HEK293 (cell line): ENCODE measurements around the gene AP1G2.
A peak's percentile ranks its signal among the peaks of the same experiment; 100 is the strongest.

ENCODE experiments used
- CTCF ChIA-PET: fragments of 350-600 bp; formaldehyde crosslinking; extraction: SDS; loops from one replicate; lab custom pipeline; 2021; ENCODE audit warnings: antibody characterized with exemption; lab: Yijun Ruan, JAX
- POLR2A ChIA-PET: fragments of 300-600 bp; formaldehyde crosslinking; extraction: SDS; loops from one replicate; lab custom pipeline; 2020; ENCODE audit warnings: antibody characterized with exemption, inconsistent platforms; lab: Yijun Ruan, JAX
- H3K27ac ChIP-seq: fragments of 200-500 bp; sonication (Bioruptor generic); 2 replicates; pipeline ENCODE4 v1.5.1; 2014; ENCODE audit warnings: low read depth, low read length, control low read depth, inconsistent platforms; ENCODE audit errors: extremely low read depth
- H3K36me3 ChIP-seq, 2 experiments: fragments of 200-500 bp in 1 of 2; sonication (Bioruptor generic) in 1 of 2; 1 replicate in 1 of 2; 2 replicates in 1 of 2; pipeline ENCODE4 v1.5.1; 2014 to 2017; ENCODE audit warnings: inconsistent platforms in 2 of 2, low read length in 2 of 2; ENCODE audit not compliant: control insufficient read depth in 2 of 2, insufficient read depth in 1 of 2
- H3K4me1 ChIP-seq: fragments of 200-500 bp; sonication (Bioruptor generic); 2 replicates; pipeline ENCODE4 v1.5.1; 2014; ENCODE audit warnings: mild to moderate bottlenecking, low read length, inconsistent platforms; ENCODE audit not compliant: control insufficient read depth, insufficient read depth
- H3K4me3 ChIP-seq: 2 replicates; pipeline ENCODE4 v1.5.1; 2011; ENCODE audit warnings: low read depth, mild to moderate bottlenecking, control low read depth, low read length, moderate library complexity
- H3K9me3 ChIP-seq: fragments of 200-500 bp; sonication (Bioruptor generic); 2 replicates; pipeline ENCODE4 v1.5.1; 2014; ENCODE audit warnings: low read depth, low read length, inconsistent platforms; ENCODE audit not compliant: control insufficient read depth, insufficient read depth
- ELK4 ChIP-seq: IDR thresholded peaks from 2 replicates; pipeline ENCODE4 v1.6.1; 2011; ENCODE audit warnings: mild to moderate bottlenecking, low read depth, low read length, borderline replicate concordance
- GLIS1 ChIP-seq: fragments of 450-650 bp; formaldehyde crosslinking; IDR thresholded peaks from 2 replicates; pipeline ENCODE4 v1.5.1; 2016; ENCODE audit warnings: missing biosample characterization, missing genetic modification characterization
- KLF1 ChIP-seq: fragments of 450-650 bp; formaldehyde crosslinking; IDR thresholded peaks from 2 replicates; pipeline ENCODE4 v1.5.1; 2016; ENCODE audit warnings: missing biosample characterization, missing genetic modification characterization
- KLF10 ChIP-seq: fragments of 450-650 bp; IDR thresholded peaks from 2 replicates; pipeline ENCODE4 v1.5.1; 2018; ENCODE audit warnings: missing biosample characterization, mild to moderate bottlenecking, missing genetic modification characterization
- KLF9 ChIP-seq: fragments of 450-650 bp; formaldehyde crosslinking; IDR thresholded peaks from 2 replicates; pipeline ENCODE4 v1.5.1; 2016; ENCODE audit warnings: missing biosample characterization, missing genetic modification characterization, low read depth
- OVOL3 ChIP-seq: fragments of 450-650 bp; formaldehyde crosslinking; IDR thresholded peaks from 2 replicates; pipeline ENCODE4 v1.5.1; 2016; ENCODE audit warnings: missing biosample characterization, missing genetic modification characterization
- PATZ1 ChIP-seq: fragments of 450-650 bp; formaldehyde crosslinking; IDR thresholded peaks from 2 replicates; pipeline ENCODE4 v1.5.1; 2016; ENCODE audit warnings: missing biosample characterization, missing genetic modification characterization
- RBAK ChIP-seq: fragments of 450-650 bp; formaldehyde crosslinking; IDR thresholded peaks from 2 replicates; pipeline ENCODE4 v1.5.1; 2016; ENCODE audit warnings: missing biosample characterization, missing genetic modification characterization
- SP7 ChIP-seq: fragments of 450-650 bp; formaldehyde crosslinking; IDR thresholded peaks from 2 replicates; pipeline ENCODE4 v1.5.1; 2016; ENCODE audit warnings: missing biosample characterization, missing genetic modification characterization
- YY1 ChIP-seq: fragments of 450-650 bp; formaldehyde crosslinking; IDR thresholded peaks from 2 replicates; pipeline ENCODE4 v1.5.1; 2018; ENCODE audit warnings: missing biosample characterization, missing genetic modification characterization
- ZEB2 ChIP-seq: fragments of 450-650 bp; formaldehyde crosslinking; IDR thresholded peaks from 2 replicates; pipeline ENCODE4 v1.5.1; 2016; ENCODE audit warnings: missing biosample characterization, missing genetic modification characterization
- ZNF155 ChIP-seq: fragments of 450-650 bp; formaldehyde crosslinking; IDR thresholded peaks from 2 replicates; pipeline ENCODE4 v1.5.1; 2016; ENCODE audit warnings: missing biosample characterization, missing genetic modification characterization
- ZNF16 ChIP-seq: fragments of 450-650 bp; formaldehyde crosslinking; IDR thresholded peaks from 2 replicates; pipeline ENCODE4 v1.5.1; 2016; ENCODE audit warnings: low read depth, missing biosample characterization, missing genetic modification characterization
- ZNF174 ChIP-seq: fragments of 450-650 bp; formaldehyde crosslinking; IDR thresholded peaks from 2 replicates; pipeline ENCODE4 v1.5.0; 2017; ENCODE audit warnings: missing biosample characterization, mild to moderate bottlenecking, missing genetic modification characterization
- ZNF398 ChIP-seq: fragments of 450-650 bp; formaldehyde crosslinking; IDR thresholded peaks from 2 replicates; pipeline ENCODE4 v1.5.1; 2017; ENCODE audit warnings: missing biosample characterization, missing genetic modification characterization
- ZNF433 ChIP-seq: fragments of 450-650 bp; formaldehyde crosslinking; IDR thresholded peaks from 2 replicates; pipeline ENCODE4 v1.5.1; 2016; ENCODE audit warnings: missing biosample characterization, missing genetic modification characterization, low read depth
- ZNF513 ChIP-seq: fragments of 450-650 bp; IDR thresholded peaks from 2 replicates; pipeline ENCODE4 v1.5.1; 2018; ENCODE audit warnings: missing biosample characterization, missing genetic modification characterization
- ZNF549 ChIP-seq: fragments of 450-650 bp; IDR thresholded peaks from 2 replicates; pipeline ENCODE4 v1.5.1; 2018; ENCODE audit warnings: missing biosample characterization, missing genetic modification characterization, mild to moderate bottlenecking, inconsistent platforms, moderate library complexity
- ZNF629 ChIP-seq: fragments of 450-650 bp; formaldehyde crosslinking; IDR thresholded peaks from 2 replicates; pipeline ENCODE4 v1.5.1; 2017; ENCODE audit warnings: missing biosample characterization, missing genetic modification characterization
- ZNF654 ChIP-seq: fragments of 450-650 bp; formaldehyde crosslinking; IDR thresholded peaks from 2 replicates; pipeline ENCODE4 v1.5.1; 2016; ENCODE audit warnings: low read depth, missing biosample characterization, missing genetic modification characterization
- ZNF658 ChIP-seq: fragments of 450-650 bp; formaldehyde crosslinking; IDR thresholded peaks from 2 replicates; pipeline ENCODE4; 2016; ENCODE audit warnings: missing biosample characterization, missing genetic modification characterization
- ZNF776 ChIP-seq: fragments of 450-650 bp; formaldehyde crosslinking; IDR thresholded peaks from 2 replicates; pipeline ENCODE4 v1.5.0; 2017; ENCODE audit warnings: missing biosample characterization, missing genetic modification characterization, borderline replicate concordance
- ZNF843 ChIP-seq: fragments of 450-650 bp; formaldehyde crosslinking; IDR thresholded peaks from 2 replicates; pipeline ENCODE4 v1.5.1; 2016; ENCODE audit warnings: missing biosample characterization, missing genetic modification characterization
- ZSCAN30 ChIP-seq: fragments of 450-650 bp; IDR thresholded peaks from 2 replicates; pipeline ENCODE4 v1.5.1; 2018; ENCODE audit warnings: missing biosample characterization, mild to moderate bottlenecking, missing genetic modification characterization, moderate library complexity
- ZSCAN5A ChIP-seq: fragments of 450-650 bp; formaldehyde crosslinking; IDR thresholded peaks from 2 replicates; pipeline ENCODE4 v1.5.1; 2016; ENCODE audit warnings: missing biosample characterization, missing genetic modification characterization
- ZXDB ChIP-seq: fragments of 450-650 bp; formaldehyde crosslinking; IDR thresholded peaks from 2 replicates; pipeline ENCODE4 v1.5.1; 2016; ENCODE audit warnings: missing biosample characterization, missing genetic modification characterization

The AP1G2 gene

GRCh38 chr14:23538785-23539184 lies 28.8 kb downstream of the AP1G2 start:
- CTCF ChIA-PET, result interaction anchor here (0.6 to 3.2 kb wide), 18 partner anchors 9 to 1315 kb away, joined by 3 to 21 read pairs (median 5); no protein-coding TSS in a partner anchor
- Histone ChIP-seq H3K27ac (no peak overlapping the region), H3K9me3 (no peaks in the 10 kb centered on the region), H3K36me3 (peaks cover 0 to 12% of the 10 kb centered on the region in 2 experiments; a peak in 2 of 3 replicates)
- peak; percentile 45; the same call in 1 of the 2 replicates for TF ChIP-seq ZNF513 (tag by site-specific recombination)
- no peak for TF ChIP-seq ELK4
- TF ChIP-seq PATZ1 (tag by site-specific recombination), result 0 out of 2 replicates have a peak, but pooled peaks have one; percentile 12
- no peak for TF ChIP-seq ZNF549
- no peak for TF ChIP-seq ZSCAN5A
- no peak for TF ChIP-seq ZXDB (tag by site-specific recombination)
- TF ChIP-seq ZNF16 (tag by site-specific recombination), result no peak
- peak; percentile 63; the same call in 1 of the 2 replicates for TF ChIP-seq SP7 (tag by site-specific recombination)
- no peak for TF ChIP-seq ZNF843 (tag by site-specific recombination)
- no peak for TF ChIP-seq ZNF629 (tag by site-specific recombination)
- 0 out of 2 replicates have a peak, but pooled peaks have one; percentile 6 for TF ChIP-seq GLIS1 (tag by site-specific recombination)
- TF ChIP-seq ZNF174 (tag by site-specific recombination), result no peak
- TF ChIP-seq ZNF155, result no peak
- TF ChIP-seq ZEB2 (tag by site-specific recombination), result 0 out of 2 replicates have a peak, but pooled peaks have one; percentile 13
- no peak for TF ChIP-seq ZNF776 (tag by site-specific recombination)
- no peak for TF ChIP-seq YY1 (tag by site-specific recombination)
- TF ChIP-seq ZSCAN30 (tag by site-specific recombination), result no peak
- TF ChIP-seq KLF1 (tag by site-specific recombination), result peak; percentile 26
- no peak for TF ChIP-seq OVOL3 (tag by site-specific recombination)
- no peak for TF ChIP-seq RBAK
- TF ChIP-seq ZNF398 (tag by site-specific recombination), result no peak
- TF ChIP-seq ZNF658, result no peak
- no peak for TF ChIP-seq KLF9
- no peak for TF ChIP-seq ZNF433 (tag by site-specific recombination)
- no peak for TF ChIP-seq ZNF654 (tag by site-specific recombination)
- TF ChIP-seq KLF10, result no peak
- TF ChIP-seq, all 188 proteins: peak for 6
- no peak overlapping the region for H3K4me3 ChIP-seq
- H3K4me1 ChIP-seq, result peaks cover 5% of the 10 kb centered on the region
- POLR2A ChIA-PET, result interaction anchor here (0.6 to 1.4 kb wide), 2 partner anchors 212 to 762 kb away, joined by 4 read pairs; no protein-coding TSS in a partner anchor
